Activated CD4-positive, CD25-positive, alpha-beta regulatory T cell treated with anti-CD3 and anti-CD28 coated beads, Interleukin-2, amount 50 U/mL, for 24 hours (primary cell): ENCODE results near the gene SUCO.
"Not testable (repeated sequence)": the region's sequence is repeated elsewhere in the genome, so short reads cannot be mapped to it uniquely, and the experiment has no call there.

Experiments
- ATAC-seq, 2 donors: fragments of 150-1000 bp; cut with Tn5 transposase; one replicate each; pipeline ENCODE4 v1.10.0; 2021; ENCODE audit warnings: mild to moderate bottlenecking in 1 of 2, moderate library complexity in 1 of 2

The SUCO gene

GRCh38 chr1:172532700-172533512, at the start of gene SUCO:
SUCO (plus strand) TSS chr1:172533150; CDS start chr1:172533436, 286 bp downstream.
- peak; percentile 87 to 89 for ATAC-seq

- no peak for ATAC-seq
Measured at GRCh38 chr1:172483448-172483847, 49.5 kb upstream of the SUCO start.

GRCh38 chr1:172484252-172484651, 48.7 kb upstream of the SUCO start:
- no peak for ATAC-seq

GRCh38 chr1:172485626-172486025, 47.3 kb upstream of the SUCO start:
- ATAC-seq, result no peak

- no peak for ATAC-seq
Measured at GRCh38 chr1:172486805-172487454, 46.0 kb upstream of the SUCO start.

- ATAC-seq, result no peak
Measured at GRCh38 chr1:172487550-172487949, 45.4 kb upstream of the SUCO start.

- ATAC-seq, result no peak
Measured at GRCh38 chr1:172488393-172488792, 44.6 kb upstream of the SUCO start.

- ATAC-seq, result no peak
Measured at GRCh38 chr1:172489847-172490246, 43.1 kb upstream of the SUCO start.

GRCh38 chr1:172492421-172492820, 40.5 kb upstream of the SUCO start:
- no peak for ATAC-seq

GRCh38 chr1:172494166-172494565, 38.8 kb upstream of the SUCO start:
- ATAC-seq, result no peak

- ATAC-seq, result not testable (repeated sequence)
Measured at GRCh38 chr1:172496127-172496526, 36.8 kb upstream of the SUCO start.

GRCh38 chr1:172496678-172497077, 36.3 kb upstream of the SUCO start:
- ATAC-seq, result no peak

GRCh38 chr1:172497230-172497629, 35.7 kb upstream of the SUCO start:
- ATAC-seq, result no peak

- ATAC-seq, result no peak
Measured at GRCh38 chr1:172498857-172499256, 34.1 kb upstream of the SUCO start.

- peak; percentile 38 to 55 for ATAC-seq
Measured at GRCh38 chr1:172499636-172500141, 33.3 kb upstream of the SUCO start.

- ATAC-seq, result no peak
Measured at GRCh38 chr1:172500207-172500606, 32.7 kb upstream of the SUCO start.

GRCh38 chr1:172507741-172508140, 25.2 kb upstream of the SUCO start:
- no peak for ATAC-seq

GRCh38 chr1:172510479-172510878, 22.5 kb upstream of the SUCO start:
- no peak for ATAC-seq

GRCh38 chr1:172512591-172512990, 20.4 kb upstream of the SUCO start:
- ATAC-seq, result no peak

- ATAC-seq, result no peak
Measured at GRCh38 chr1:172513479-172513878, 19.5 kb upstream of the SUCO start.

- no peak for ATAC-seq
Measured at GRCh38 chr1:172514108-172514507, 18.8 kb upstream of the SUCO start.

GRCh38 chr1:172515436-172515835, 17.5 kb upstream of the SUCO start:
- ATAC-seq, result no peak

- no peak for ATAC-seq
Measured at GRCh38 chr1:172515927-172516326, 17.0 kb upstream of the SUCO start.

GRCh38 chr1:172517081-172517480, 15.9 kb upstream of the SUCO start:
- no peak for ATAC-seq
